Caco-2 (cell line): Measurements from ENCODE around the gene CAPRIN1. TPM values are rescaled to one million over a fixed set of nuclear protein-coding genes. Genes with fewer than 3 reads are reported as not detected.

Experiments
- BruUV-seq: library from RNA; stranded (reverse); fragments of 400-500 nt; replicated peaks from 2 replicates; lab custom pipeline; 2021; lab: Mats Ljungman, UMichigan
- CTCF ChIA-PET: fragments of 300-600 bp; sonication (Branson Sonifier 250); formaldehyde crosslinking; loops from one replicate; lab custom pipeline; 2022; ENCODE audit warnings: antibody characterized with exemption; lab: Charles Lee
- POLR2A ChIA-PET: fragments of 300-600 bp; sonication (Branson Sonifier 250); formaldehyde crosslinking; loops from one replicate; lab custom pipeline; 2022; ENCODE audit warnings: antibody characterized with exemption; lab: Charles Lee
- DNase-seq, 2 experiments: peaks; one replicate each; pipeline versions ENCODE4 v3.0.0 to v3.0.0-alpha.2; 2020 to 2022
- H3K27me3 ChIP-seq: replicated peaks from 2 replicates; pipeline ENCODE4 v1.6.0; 2011; ENCODE audit warnings: low read length; ENCODE audit not compliant: control insufficient read depth, insufficient read depth
- H3K36me3 ChIP-seq: 2 replicates; pipeline ENCODE4 v1.5.1; 2011; ENCODE audit warnings: low read length; ENCODE audit not compliant: control insufficient read depth, insufficient read depth
- H3K4me1 ChIP-seq: fragments of 250-450 bp; sonication (Bioruptor Pico); 2 replicates; pipeline ENCODE4 v1.5.1; 2020; ENCODE audit warnings: mild to moderate bottlenecking
- H3K4me3 ChIP-seq: 2 replicates; pipeline ENCODE4 v1.5.1; 2011; ENCODE audit warnings: low read depth, mild to moderate bottlenecking, control low read depth, low read length
- H3K9me3 ChIP-seq: fragments of 250-450 bp; sonication (Bioruptor Pico); 2 replicates; pipeline ENCODE4 v1.5.1; 2020; ENCODE audit warnings: mild to moderate bottlenecking, moderate library complexity
- H3K27ac Mint-ChIP-seq: one replicate; pipeline ENCODE4 v1.8.0; 2022; ENCODE audit warnings: mixed read lengths; ENCODE audit not compliant: unreplicated experiment
- H3K27me3 Mint-ChIP-seq: one replicate; pipeline ENCODE4 v1.8.0; 2022; ENCODE audit warnings: mixed read lengths; ENCODE audit not compliant: insufficient read depth, unreplicated experiment
- H3K36me3 Mint-ChIP-seq: one replicate; pipeline ENCODE4 v1.8.0; 2022; ENCODE audit warnings: mild to moderate bottlenecking, mixed read lengths; ENCODE audit not compliant: insufficient read depth, unreplicated experiment
- H3K4me1 Mint-ChIP-seq: one replicate; pipeline ENCODE4 v1.8.0; 2022; ENCODE audit warnings: low read depth, mixed read lengths; ENCODE audit not compliant: unreplicated experiment
- H3K4me3 Mint-ChIP-seq: one replicate; pipeline ENCODE4 v1.8.0; 2022; ENCODE audit warnings: mild to moderate bottlenecking, moderate library complexity, mixed read lengths; ENCODE audit not compliant: unreplicated experiment
- H3K9me3 Mint-ChIP-seq: one replicate; pipeline ENCODE4 v1.8.0; 2022; ENCODE audit warnings: mixed read lengths; ENCODE audit not compliant: unreplicated experiment
- intact Hi-C: fragments of 100-400 bp; cut with micrococcal nuclease; formaldehyde crosslinking; loops from one replicate; pipeline ENCODE4 v1.10.0; 2022; ENCODE audit not compliant: unreplicated experiment
- total RNA-seq: library from RNA; stranded (reverse); gene quantifications from 2 replicates; pipeline ENCODE4 v1.2.3, GENCODE V29; 2022
- TF ChIP-seq, protein P1 (sequence below), 2 experiments: fragments of 200-600 bp in 1 of 2; IDR thresholded peaks; 1 replicate in 1 of 2; 2 replicates in 1 of 2; pipeline versions ENCODE4 v1.5.1 to v1.8.0; 2011 to 2022; ENCODE audit warnings: antibody characterized with exemption in 1 of 2, control low read depth in 1 of 2, inconsistent platforms in 1 of 2, low read depth in 1 of 2, low read length in 1 of 2, mild to moderate bottlenecking in 1 of 2, moderate library complexity in 1 of 2; ENCODE audit not compliant: insufficient read depth in 1 of 2, severe bottlenecking in 1 of 2, unreplicated experiment in 1 of 2

The CAPRIN1 gene
- total RNA-seq, 1 experiment from 2014 or later, result 224 TPM

DNA sequence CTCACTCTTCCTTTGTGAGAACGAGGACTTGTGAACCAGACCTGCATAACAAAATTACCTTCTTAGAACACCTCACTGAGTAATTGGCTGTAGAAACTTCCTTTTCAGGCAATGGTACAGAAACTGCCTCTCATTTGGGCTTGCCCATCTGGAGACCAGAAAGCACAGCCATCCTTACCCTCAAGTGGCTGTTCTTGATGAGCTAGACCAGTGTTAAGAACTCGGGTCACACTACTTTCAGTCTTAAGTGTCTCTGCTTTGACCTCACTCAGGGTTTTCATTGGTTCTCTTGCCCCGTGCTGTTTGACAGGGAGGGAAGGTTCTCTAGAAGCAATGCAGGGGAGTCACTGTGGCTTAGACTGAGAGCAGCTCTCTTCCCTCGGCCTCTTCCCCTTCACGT lies 83.2 kb downstream of the CAPRIN1 start:
- BruUV-seq, result no TSS peak
- peaks cover 2% of the 10 kb centered on the region for H3K36me3 ChIP-seq
- CTCF ChIA-PET, result no interaction called here

DNA sequence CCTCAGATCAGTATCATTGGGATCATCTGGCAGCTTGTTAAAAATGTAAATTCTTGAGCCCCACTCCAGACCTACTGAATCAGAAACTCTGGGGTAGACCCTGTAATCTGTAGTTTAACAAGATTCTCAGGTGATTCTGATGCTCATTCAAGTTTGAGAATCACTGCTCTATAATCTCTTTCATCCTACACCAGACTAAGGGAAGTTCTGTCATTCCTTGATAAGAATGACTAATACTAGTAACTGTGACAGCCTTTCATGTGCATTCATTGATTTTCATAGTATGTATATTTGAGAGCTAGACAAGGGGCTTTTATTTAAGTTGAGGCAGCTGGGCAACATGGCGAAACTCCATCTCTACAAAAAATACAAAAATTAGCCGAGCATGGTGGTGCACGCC lies 83.9 kb downstream of the CAPRIN1 start:
- no peaks in the 10 kb centered on the region for H3K9me3 ChIP-seq
- no peak overlapping the region for H3K4me3 Mint-ChIP-seq
- DNase-seq, result no peak
- CTCF ChIA-PET, result no interaction called here
- no peak overlapping the region for H3K27ac Mint-ChIP-seq
- peaks cover 2% of the 10 kb centered on the region for H3K36me3 ChIP-seq
- no peaks in the 10 kb centered on the region for H3K4me1 Mint-ChIP-seq
- no peaks in the 10 kb centered on the region for H3K9me3 Mint-ChIP-seq
- peaks cover 68% of the 10 kb centered on the region for H3K36me3 Mint-ChIP-seq
- POLR2A ChIA-PET, result no interaction called here
- TF ChIP-seq, protein P1, sequence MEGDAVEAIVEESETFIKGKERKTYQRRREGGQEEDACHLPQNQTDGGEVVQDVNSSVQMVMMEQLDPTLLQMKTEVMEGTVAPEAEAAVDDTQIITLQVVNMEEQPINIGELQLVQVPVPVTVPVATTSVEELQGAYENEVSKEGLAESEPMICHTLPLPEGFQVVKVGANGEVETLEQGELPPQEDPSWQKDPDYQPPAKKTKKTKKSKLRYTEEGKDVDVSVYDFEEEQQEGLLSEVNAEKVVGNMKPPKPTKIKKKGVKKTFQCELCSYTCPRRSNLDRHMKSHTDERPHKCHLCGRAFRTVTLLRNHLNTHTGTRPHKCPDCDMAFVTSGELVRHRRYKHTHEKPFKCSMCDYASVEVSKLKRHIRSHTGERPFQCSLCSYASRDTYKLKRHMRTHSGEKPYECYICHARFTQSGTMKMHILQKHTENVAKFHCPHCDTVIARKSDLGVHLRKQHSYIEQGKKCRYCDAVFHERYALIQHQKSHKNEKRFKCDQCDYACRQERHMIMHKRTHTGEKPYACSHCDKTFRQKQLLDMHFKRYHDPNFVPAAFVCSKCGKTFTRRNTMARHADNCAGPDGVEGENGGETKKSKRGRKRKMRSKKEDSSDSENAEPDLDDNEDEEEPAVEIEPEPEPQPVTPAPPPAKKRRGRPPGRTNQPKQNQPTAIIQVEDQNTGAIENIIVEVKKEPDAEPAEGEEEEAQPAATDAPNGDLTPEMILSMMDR (IDR thresholded peaks at IDR 0.05; ENCODE audit: insufficient read depth in 1 of 2, low read depth in 1 of 2, low read length in 1 of 2, severe bottlenecking in 1 of 2, unreplicated experiment in 1 of 2), result no peak
- no peaks in the 10 kb centered on the region for H3K4me1 ChIP-seq
- intact Hi-C loops, result no loop called here
- no peak overlapping the region for H3K4me3 ChIP-seq
- H3K27me3 Mint-ChIP-seq, result no peaks in the 10 kb centered on the region
- BruUV-seq, result no TSS peak
- H3K27me3 ChIP-seq, result no peaks in the 10 kb centered on the region

More for the DNA sequence above, 83.2 kb downstream of the CAPRIN1 start:
- Histone ChIP-seq H3K4me3 (no peak overlapping the region), H3K9me3 (no peaks in the 10 kb centered on the region), H3K27me3 (no peaks in the 10 kb centered on the region), H3K4me1 (no peaks in the 10 kb centered on the region)
- no peak overlapping the region for H3K27ac Mint-ChIP-seq
- intact Hi-C loops, result no loop called here
- no peaks in the 10 kb centered on the region for H3K27me3 Mint-ChIP-seq
- TF ChIP-seq, protein P1 (IDR thresholded peaks at IDR 0.05; ENCODE audit: insufficient read depth in 1 of 2, low read depth in 1 of 2, low read length in 1 of 2, severe bottlenecking in 1 of 2, unreplicated experiment in 1 of 2), result no peak
- H3K4me1 Mint-ChIP-seq, result no peaks in the 10 kb centered on the region
- H3K9me3 Mint-ChIP-seq, result no peaks in the 10 kb centered on the region
- H3K4me3 Mint-ChIP-seq, result no peak overlapping the region
- DNase-seq, result no peak
- POLR2A ChIA-PET, result no interaction called here
- peaks cover 70% of the 10 kb centered on the region for H3K36me3 Mint-ChIP-seq

DNA sequence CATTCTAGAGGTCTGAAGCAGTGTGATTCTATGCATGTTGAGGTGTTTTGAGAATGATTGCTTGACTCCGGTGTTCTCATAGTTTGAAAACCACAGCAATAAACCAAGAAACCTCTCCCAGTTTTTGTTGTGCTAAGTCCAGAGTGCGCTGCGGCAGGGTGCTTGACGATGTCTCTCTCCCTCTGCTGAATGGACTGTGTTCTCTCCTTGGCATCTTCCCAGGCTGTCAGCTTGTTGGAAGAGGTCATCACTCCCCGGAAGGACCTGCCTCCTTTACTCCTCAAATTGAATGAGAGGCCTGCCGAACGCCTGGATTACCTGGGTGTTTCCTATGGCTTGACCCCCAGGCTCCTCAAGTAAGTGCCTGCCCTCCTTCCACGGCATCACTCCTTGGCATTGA lies 84.9 kb downstream of the CAPRIN1 start:
- H3K27me3 ChIP-seq, result no peaks in the 10 kb centered on the region
- no peak overlapping the region for H3K27ac Mint-ChIP-seq
- no peaks in the 10 kb centered on the region for H3K9me3 Mint-ChIP-seq
- H3K4me1 ChIP-seq, result no peaks in the 10 kb centered on the region
- H3K27me3 Mint-ChIP-seq, result no peaks in the 10 kb centered on the region
- POLR2A ChIA-PET, result no interaction called here
- H3K36me3 Mint-ChIP-seq, result peaks cover 64% of the 10 kb centered on the region
- no peak overlapping the region for H3K4me3 Mint-ChIP-seq
- TF ChIP-seq, protein P1 (IDR thresholded peaks at IDR 0.05; ENCODE audit: insufficient read depth in 1 of 2, low read depth in 1 of 2, low read length in 1 of 2, severe bottlenecking in 1 of 2, unreplicated experiment in 1 of 2), result no peak
- H3K4me3 ChIP-seq, result no peak overlapping the region
- intact Hi-C loops, result no loop called here
- H3K4me1 Mint-ChIP-seq, result no peaks in the 10 kb centered on the region
- no TSS peak for BruUV-seq
- CTCF ChIA-PET, result no interaction called here
- H3K36me3 ChIP-seq, result peaks cover 2% of the 10 kb centered on the region
- H3K9me3 ChIP-seq, result no peaks in the 10 kb centered on the region
- DNase-seq, result no peak
